GM23338 (cell line): ENCODE measurements around the gene ACOX2. TPM values are rescaled to one million over a fixed set of nuclear protein-coding genes. Genes with fewer than 3 reads are reported as not detected.

Experiments used
- ATAC-seq: fragments of 200-7000 bp; cut with Tn5 transposase; 3 replicates; pipeline ENCODE4 v1.9.1; 2020
- DNase-seq: peaks from one replicate; pipeline ENCODE4 v3.0.0-alpha.2; 2015; ENCODE audit warnings: low spot score
- H2AFZ ChIP-seq: fragments of 200-600 bp; sonication (generic); 2 replicates; pipeline ENCODE4 v1.8.0; 2016; ENCODE audit warnings: antibody characterized with exemption, mild to moderate bottlenecking, moderate library complexity
- H3F3A ChIP-seq: fragments of 200-600 bp; sonication (generic); replicated peaks from 2 replicates; pipeline ENCODE4 v1.8.0; 2017; ENCODE audit warnings: antibody characterized with exemption, mixed run types, low read depth
- H3K27ac ChIP-seq: fragments of 200-600 bp; sonication (generic); 2 replicates; pipeline ENCODE4 v1.6.1; 2016; ENCODE audit warnings: low read depth
- H3K27me3 ChIP-seq: fragments of 200-600 bp; sonication (generic); 2 replicates; pipeline ENCODE4 v1.8.0; 2016; ENCODE audit warnings: mild to moderate bottlenecking, mixed run types, moderate library complexity; ENCODE audit not compliant: insufficient read depth
- H3K36me3 ChIP-seq: fragments of 200-600 bp; sonication (generic); 2 replicates; pipeline ENCODE4 v1.8.0; 2016; ENCODE audit warnings: mild to moderate bottlenecking; ENCODE audit not compliant: insufficient read depth
- H3K4me1 ChIP-seq: fragments of 200-600 bp; sonication (generic); 2 replicates; pipeline ENCODE4 v1.8.0; 2016; ENCODE audit warnings: mild to moderate bottlenecking, moderate library complexity; ENCODE audit not compliant: insufficient read depth
- H3K4me2 ChIP-seq: fragments of 200-600 bp; sonication (generic); 2 replicates; pipeline ENCODE4 v1.7.1; 2017; ENCODE audit warnings: mixed run types
- H3K4me3 ChIP-seq: fragments of 200-600 bp; sonication (generic); 2 replicates; pipeline ENCODE4 v1.6.1; 2016; ENCODE audit warnings: mixed run types
- H3K79me2 ChIP-seq: fragments of 200-600 bp; sonication (generic); replicated peaks from 2 replicates; pipeline ENCODE4 v1.8.0; 2017; ENCODE audit warnings: mild to moderate bottlenecking; ENCODE audit not compliant: insufficient read depth
- H3K9me2 ChIP-seq: fragments of 200-600 bp; sonication (generic); 2 replicates; pipeline ENCODE4 v1.8.0; 2017; ENCODE audit not compliant: insufficient read depth
- H4K20me1 ChIP-seq: fragments of 200-600 bp; sonication (generic); replicated peaks from 2 replicates; pipeline ENCODE4 v1.8.0; 2017; ENCODE audit warnings: mild to moderate bottlenecking; ENCODE audit not compliant: insufficient read depth
- H3K27ac Mint-ChIP-seq: 2 replicates; pipeline ENCODE4 v1.8.0; 2020; ENCODE audit warnings: inconsistent platforms, mild to moderate bottlenecking, moderate library complexity, mixed read lengths
- H3K27me3 Mint-ChIP-seq: 3 replicates; pipeline ENCODE4 v1.8.0; 2022; ENCODE audit warnings: low read depth, mild to moderate bottlenecking, moderate library complexity, mixed read lengths, inconsistent platforms; ENCODE audit not compliant: insufficient read depth, poor library complexity
- H3K36me3 Mint-ChIP-seq: 3 replicates; pipeline ENCODE4 v1.8.0; 2021; ENCODE audit warnings: low read depth, mild to moderate bottlenecking, inconsistent platforms, moderate library complexity, mixed read lengths
- H3K4me1 Mint-ChIP-seq: 3 replicates; pipeline ENCODE4 v1.8.0; 2020; ENCODE audit warnings: mild to moderate bottlenecking, inconsistent platforms, mixed read lengths
- H3K4me3 Mint-ChIP-seq: 3 replicates; pipeline ENCODE4 v1.8.0; 2021; ENCODE audit warnings: moderate library complexity, mild to moderate bottlenecking, inconsistent platforms, mixed read lengths
- H3K9me3 Mint-ChIP-seq: 3 replicates; pipeline ENCODE4 v1.8.0; 2020; ENCODE audit warnings: moderate library complexity, mild to moderate bottlenecking, inconsistent platforms, mixed read lengths
- EZH2 ChIP-seq: fragments of 200-600 bp; sonication (generic); IDR thresholded peaks from one replicate; pipeline ENCODE4 v1.8.0; 2017; ENCODE audit warnings: antibody characterized with exemption, mild to moderate bottlenecking, low read depth; ENCODE audit not compliant: unreplicated experiment
- EZH2phosphoT487 ChIP-seq: fragments of 200-600 bp; sonication (generic); IDR thresholded peaks from one replicate; pipeline ENCODE4 v1.8.1; 2018; ENCODE audit warnings: antibody characterized with exemption; ENCODE audit not compliant: unreplicated experiment
- JUNB ChIP-seq: IDR thresholded peaks from one replicate; pipeline ENCODE4 v1.6.1; 2016; ENCODE audit warnings: antibody characterized with exemption; ENCODE audit not compliant: unreplicated experiment
- POLR2AphosphoS5 ChIP-seq: IDR thresholded peaks from 2 replicates; pipeline ENCODE4 v1.6.1; 2016; ENCODE audit warnings: antibody characterized with exemption, low read depth
- REST ChIP-seq: IDR thresholded peaks from one replicate; pipeline ENCODE4 v1.6.1; 2018; ENCODE audit warnings: antibody characterized with exemption; ENCODE audit not compliant: unreplicated experiment
- STAT1 ChIP-seq: IDR thresholded peaks from one replicate; pipeline ENCODE4 v1.6.1; 2016; ENCODE audit warnings: antibody characterized with exemption; ENCODE audit not compliant: unreplicated experiment
- ZNF114 ChIP-seq: fragments of 250-450 bp; sonication (Bioruptor Pico); IDR thresholded peaks from 2 replicates; pipeline ENCODE4 v1.5.0; 2020; ENCODE audit warnings: mild to moderate bottlenecking, moderate library complexity
- ZNF331 ChIP-seq: fragments of 250-450 bp; sonication (Bioruptor Pico); IDR thresholded peaks from 2 replicates; pipeline ENCODE4 v1.5.0; 2020; ENCODE audit warnings: low read depth, mild to moderate bottlenecking, moderate library complexity
- polyA plus RNA-seq: library from polyadenylated mRNA; unstranded; fragments of >200 nt; fragmentation: Nextera tagmentation; extraction: Ambion mirVana; gene quantifications from 2 replicates; pipeline ENCODE4 v1.2.1, GENCODE V29; 2016
- total RNA-seq: library from RNA; depleted of rRNA; stranded (reverse); fragments of >200 nt; shearing (Covaris generic); gene quantifications from 2 replicates; pipeline ENCODE4 v1.2.3, GENCODE V29; 2014
- TF ChIP-seq, protein P1 (sequence below): fragments of 250-450 bp; sonication (Bioruptor Pico); IDR thresholded peaks from 2 replicates; pipeline ENCODE4 v1.5.0; 2020; ENCODE audit warnings: mild to moderate bottlenecking, moderate library complexity

Gene ACOX2
- total and polyA plus RNA-seq, 2 experiments from 2014 or later = 1.1 to 1.9 TPM

- TF ChIP-seq ZNF331 (CRISPR knock-in tag) = no peak
- no peak for TF ChIP-seq REST
- no peak for TF ChIP-seq POLR2AphosphoS5
- TF ChIP-seq EZH2phosphoT487 = no peak
Measured at GRCh38 chr3:58564054-58564453, 27.1 kb upstream of the ACOX2 start (continued).

GRCh38 chr3:58563386-58564035 lies 26.5 kb upstream of the ACOX2 start:
- H3K4me2 ChIP-seq = no peak overlapping the region
- no peak for ATAC-seq
- DNase-seq = no peak

More at GRCh38 chr3:58563386-58564035, 26.5 kb upstream of the ACOX2 start:
- Mint-ChIP-seq H3K4me1 (peaks cover 38% of the 10 kb centered on the region), H3K27me3 (peaks cover 16% of the 10 kb centered on the region), H3K9me3 (peaks cover 5% of the 10 kb centered on the region), H3K36me3 (peaks cover 3% of the 10 kb centered on the region; the same call in 2 of the 3 replicates), H3K4me3 (no peak overlapping the region), H3K27ac (no peak overlapping the region)
- TF ChIP-seq POLR2AphosphoS5 = no peak
- TF ChIP-seq ZNF114 (CRISPR knock-in tag) = no peak
- TF ChIP-seq JUNB = no peak
- no peak for TF ChIP-seq EZH2
- no peak for TF ChIP-seq STAT1
- TF ChIP-seq, protein P1, sequence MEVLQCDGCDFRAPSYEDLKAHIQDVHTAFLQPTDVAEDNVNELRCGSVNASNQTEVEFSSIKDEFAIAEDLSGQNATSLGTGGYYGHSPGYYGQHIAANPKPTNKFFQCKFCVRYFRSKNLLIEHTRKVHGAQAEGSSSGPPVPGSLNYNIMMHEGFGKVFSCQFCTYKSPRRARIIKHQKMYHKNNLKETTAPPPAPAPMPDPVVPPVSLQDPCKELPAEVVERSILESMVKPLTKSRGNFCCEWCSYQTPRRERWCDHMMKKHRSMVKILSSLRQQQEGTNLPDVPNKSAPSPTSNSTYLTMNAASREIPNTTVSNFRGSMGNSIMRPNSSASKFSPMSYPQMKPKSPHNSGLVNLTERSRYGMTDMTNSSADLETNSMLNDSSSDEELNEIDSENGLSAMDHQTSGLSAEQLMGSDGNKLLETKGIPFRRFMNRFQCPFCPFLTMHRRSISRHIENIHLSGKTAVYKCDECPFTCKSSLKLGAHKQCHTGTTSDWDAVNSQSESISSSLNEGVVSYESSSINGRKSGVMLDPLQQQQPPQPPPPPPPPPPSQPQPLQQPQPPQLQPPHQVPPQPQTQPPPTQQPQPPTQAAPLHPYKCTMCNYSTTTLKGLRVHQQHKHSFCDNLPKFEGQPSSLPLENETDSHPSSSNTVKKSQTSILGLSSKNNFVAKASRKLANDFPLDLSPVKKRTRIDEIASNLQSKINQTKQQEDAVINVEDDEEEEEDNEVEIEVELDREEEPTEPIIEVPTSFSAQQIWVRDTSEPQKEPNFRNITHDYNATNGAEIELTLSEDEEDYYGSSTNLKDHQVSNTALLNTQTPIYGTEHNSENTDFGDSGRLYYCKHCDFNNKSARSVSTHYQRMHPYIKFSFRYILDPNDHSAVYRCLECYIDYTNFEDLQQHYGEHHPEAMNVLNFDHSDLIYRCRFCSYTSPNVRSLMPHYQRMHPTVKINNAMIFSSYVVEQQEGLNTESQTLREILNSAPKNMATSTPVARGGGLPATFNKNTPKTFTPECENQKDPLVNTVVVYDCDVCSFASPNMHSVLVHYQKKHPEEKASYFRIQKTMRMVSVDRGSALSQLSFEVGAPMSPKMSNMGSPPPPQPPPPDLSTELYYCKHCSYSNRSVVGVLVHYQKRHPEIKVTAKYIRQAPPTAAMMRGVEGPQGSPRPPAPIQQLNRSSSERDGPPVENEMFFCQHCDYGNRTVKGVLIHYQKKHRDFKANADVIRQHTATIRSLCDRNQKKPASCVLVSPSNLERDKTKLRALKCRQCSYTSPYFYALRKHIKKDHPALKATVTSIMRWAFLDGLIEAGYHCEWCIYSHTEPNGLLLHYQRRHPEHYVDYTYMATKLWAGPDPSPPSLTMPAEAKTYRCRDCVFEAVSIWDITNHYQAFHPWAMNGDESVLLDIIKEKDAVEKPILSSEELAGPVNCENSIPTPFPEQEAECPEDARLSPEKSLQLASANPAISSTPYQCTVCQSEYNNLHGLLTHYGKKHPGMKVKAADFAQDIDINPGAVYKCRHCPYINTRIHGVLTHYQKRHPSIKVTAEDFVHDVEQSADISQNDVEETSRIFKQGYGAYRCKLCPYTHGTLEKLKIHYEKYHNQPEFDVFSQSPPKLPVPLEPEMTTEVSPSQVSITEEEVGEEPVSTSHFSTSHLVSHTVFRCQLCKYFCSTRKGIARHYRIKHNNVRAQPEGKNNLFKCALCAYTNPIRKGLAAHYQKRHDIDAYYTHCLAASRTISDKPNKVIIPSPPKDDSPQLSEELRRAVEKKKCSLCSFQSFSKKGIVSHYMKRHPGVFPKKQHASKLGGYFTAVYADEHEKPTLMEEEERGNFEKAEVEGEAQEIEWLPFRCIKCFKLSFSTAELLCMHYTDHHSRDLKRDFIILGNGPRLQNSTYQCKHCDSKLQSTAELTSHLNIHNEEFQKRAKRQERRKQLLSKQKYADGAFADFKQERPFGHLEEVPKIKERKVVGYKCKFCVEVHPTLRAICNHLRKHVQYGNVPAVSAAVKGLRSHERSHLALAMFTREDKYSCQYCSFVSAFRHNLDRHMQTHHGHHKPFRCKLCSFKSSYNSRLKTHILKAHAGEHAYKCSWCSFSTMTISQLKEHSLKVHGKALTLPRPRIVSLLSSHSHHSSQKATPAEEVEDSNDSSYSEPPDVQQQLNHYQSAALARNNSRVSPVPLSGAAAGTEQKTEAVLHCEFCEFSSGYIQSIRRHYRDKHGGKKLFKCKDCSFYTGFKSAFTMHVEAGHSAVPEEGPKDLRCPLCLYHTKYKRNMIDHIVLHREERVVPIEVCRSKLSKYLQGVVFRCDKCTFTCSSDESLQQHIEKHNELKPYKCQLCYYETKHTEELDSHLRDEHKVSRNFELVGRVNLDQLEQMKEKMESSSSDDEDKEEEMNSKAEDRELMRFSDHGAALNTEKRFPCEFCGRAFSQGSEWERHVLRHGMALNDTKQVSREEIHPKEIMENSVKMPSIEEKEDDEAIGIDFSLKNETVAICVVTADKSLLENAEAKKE (CRISPR knock-in tag) = no peak
- no peak for TF ChIP-seq ZNF331 (CRISPR knock-in tag)
- no peaks in the 10 kb centered on the region for H3K36me3 ChIP-seq
- H3K4me3 ChIP-seq = no peak overlapping the region
- no peaks in the 10 kb centered on the region for H4K20me1 ChIP-seq
- peaks cover 31% of the 10 kb centered on the region for H3K4me1 ChIP-seq
- no peaks in the 10 kb centered on the region for H3K9me2 ChIP-seq
- H3K79me2 ChIP-seq = no peaks in the 10 kb centered on the region
- H3K27me3 ChIP-seq = no peaks in the 10 kb centered on the region
- H3K27ac ChIP-seq = no peak overlapping the region
- H3F3A ChIP-seq = 0 out of 2 replicates have a peak, but pooled peaks cover 5% of the 10 kb centered on the region
- no peak overlapping the region for H2AFZ ChIP-seq
